ENCODE data around the gene SCAMP4. TPM values are rescaled to one million over a fixed set of nuclear protein-coding genes. Genes with fewer than 3 reads are reported as not detected.

Gene SCAMP4
- total RNA-seq (2014; rRNA removed; shearing (Covaris generic); ENCODE audit: low replicate concordance), result 14.1 and 28.0 TPM in 2 replicates

- in situ Hi-C loops (cut with HindIII; ENCODE audit: low pct_unique_long_range_greater_than_20kb, low sequenced_read_pairs), result no loop called here
- DNase-seq (ENCODE audit: low read depth), result peak; percentile 92
Measured at GRCh38 chr19:1905110-1905862, at the start of gene SCAMP4, which contains the start of gene ADAT3. TSS of gene SCAMP4 (plus strand) at chr19:1905399. CDS start at chr19:1915020, 9,621 bp downstream. TSS of gene ADAT3 (plus strand) at chr19:1905399. CDS start at chr19:1912048, 6,649 bp downstream.

GRCh38 chr19:1855828-1856255, 49.4 kb upstream of the SCAMP4 start:
- no peak for DNase-seq (ENCODE audit: low read depth)
- in situ Hi-C loops (cut with HindIII; ENCODE audit: low pct_unique_long_range_greater_than_20kb, low sequenced_read_pairs), result no loop called here

GRCh38 chr19:1856345-1856697, 48.9 kb upstream of the SCAMP4 start:
- no peak for DNase-seq (ENCODE audit: low read depth)
- in situ Hi-C loops (cut with HindIII; ENCODE audit: low pct_unique_long_range_greater_than_20kb, low sequenced_read_pairs), result no loop called here

GRCh38 chr19:1856698-1857603, 48.2 kb upstream of the SCAMP4 start:
- in situ Hi-C loops (cut with HindIII; ENCODE audit: low pct_unique_long_range_greater_than_20kb, low sequenced_read_pairs), result no loop called here
- DNase-seq (ENCODE audit: low read depth), result peak; percentile 39

GRCh38 chr19:1857648-1858326, 47.4 kb upstream of the SCAMP4 start:
- DNase-seq (ENCODE audit: low read depth), result no peak
- in situ Hi-C loops (cut with HindIII; ENCODE audit: low pct_unique_long_range_greater_than_20kb, low sequenced_read_pairs), result no loop called here

GRCh38 chr19:1858412-1859081, 46.7 kb upstream of the SCAMP4 start:
- in situ Hi-C loops (cut with HindIII; ENCODE audit: low pct_unique_long_range_greater_than_20kb, low sequenced_read_pairs), result no loop called here
- DNase-seq (ENCODE audit: low read depth), result no peak

GRCh38 chr19:1859331-1859781, 45.8 kb upstream of the SCAMP4 start:
- no peak for DNase-seq (ENCODE audit: low read depth)
- in situ Hi-C loops (cut with HindIII; ENCODE audit: low pct_unique_long_range_greater_than_20kb, low sequenced_read_pairs), result no loop called here

GRCh38 chr19:1860042-1860775, 45.0 kb upstream of the SCAMP4 start:
- in situ Hi-C loops (cut with HindIII; ENCODE audit: low pct_unique_long_range_greater_than_20kb, low sequenced_read_pairs), result no loop called here
- DNase-seq (ENCODE audit: low read depth), result no peak

- in situ Hi-C loops (cut with HindIII; ENCODE audit: low pct_unique_long_range_greater_than_20kb, low sequenced_read_pairs), result no loop called here
- no peak for DNase-seq (ENCODE audit: low read depth)
Measured at GRCh38 chr19:1860821-1861598, 44.2 kb upstream of the SCAMP4 start.

- DNase-seq (ENCODE audit: low read depth), result no peak
- in situ Hi-C loops (cut with HindIII; ENCODE audit: low pct_unique_long_range_greater_than_20kb, low sequenced_read_pairs), result no loop called here
Measured at GRCh38 chr19:1861599-1862031, 43.6 kb upstream of the SCAMP4 start.

- DNase-seq (ENCODE audit: low read depth), result no peak
- in situ Hi-C loops (cut with HindIII; ENCODE audit: low pct_unique_long_range_greater_than_20kb, low sequenced_read_pairs), result no loop called here
Measured at GRCh38 chr19:1862068-1862423, 43.2 kb upstream of the SCAMP4 start.

GRCh38 chr19:1862424-1863327, 42.5 kb upstream of the SCAMP4 start:
- no peak for DNase-seq (ENCODE audit: low read depth)
- in situ Hi-C loops (cut with HindIII; ENCODE audit: low pct_unique_long_range_greater_than_20kb, low sequenced_read_pairs), result no loop called here

- in situ Hi-C loops (cut with HindIII; ENCODE audit: low pct_unique_long_range_greater_than_20kb, low sequenced_read_pairs), result no loop called here
- no peak for DNase-seq (ENCODE audit: low read depth)
Measured at GRCh38 chr19:1863328-1863637, 41.9 kb upstream of the SCAMP4 start, which contains the start of gene KLF16. TSS of gene KLF16 (minus strand) at chr19:1863579. CDS start at chr19:1863497, 82 bp downstream.

GRCh38 chr19:1863638-1864479, 41.3 kb upstream of the SCAMP4 start:
- DNase-seq (ENCODE audit: low read depth), result peak; percentile 80
- in situ Hi-C loops (cut with HindIII; ENCODE audit: low pct_unique_long_range_greater_than_20kb, low sequenced_read_pairs), result no loop called here

- peak; percentile 61 for DNase-seq (ENCODE audit: low read depth)
- in situ Hi-C loops (cut with HindIII; ENCODE audit: low pct_unique_long_range_greater_than_20kb, low sequenced_read_pairs), result no loop called here
Measured at GRCh38 chr19:1864480-1865171, 40.6 kb upstream of the SCAMP4 start.

Data from Caki2 (cell line).